NCI-H2196 (cell line): ENCODE data around the gene ELF2.
"Not testable (repeated sequence)": the region's sequence is repeated elsewhere in the genome, so short reads cannot be mapped to it uniquely, and the experiment has no call there.

Source experiments
- DNase-seq: peaks from one replicate; lab custom pipeline; 2025; ENCODE audit not compliant: unreplicated experiment; lab: John Stamatoyannopoulos, UW

The ELF2 gene

GRCh38 chr4:139188648-139189416, 11.8 kb upstream of the ELF2 start:
- DNase-seq, result no peak

GRCh38 chr4:139184129-139184528, 7.1 kb upstream of the ELF2 start:
- DNase-seq, result no peak

- peak; percentile 80 for DNase-seq
Observed at GRCh38 chr4:139177869-139178619, 1.0 kb upstream of the ELF2 start.

- DNase-seq, result peak; percentile 56
Observed at GRCh38 chr4:139176302-139177048, 543 bp downstream of the ELF2 start.

GRCh38 chr4:139175646-139176301, 1.2 kb downstream of the ELF2 start:
- no peak for DNase-seq

GRCh38 chr4:139171876-139172691, 4.9 kb downstream of the ELF2 start:
- no peak for DNase-seq

- no peak for DNase-seq
Observed at GRCh38 chr4:139170932-139171331, 6.1 kb downstream of the ELF2 start.

GRCh38 chr4:139167774-139168444, 9.1 kb downstream of the ELF2 start:
- no peak for DNase-seq

- DNase-seq, result no peak
Observed at GRCh38 chr4:139164731-139165130, 12.3 kb downstream of the ELF2 start.

- DNase-seq, result no peak
Observed at GRCh38 chr4:139163806-139164206, 13.2 kb downstream of the ELF2 start.

- DNase-seq, result not testable (repeated sequence)
Observed at GRCh38 chr4:139157977-139158376, 19.0 kb downstream of the ELF2 start.

- no peak for DNase-seq
Observed at GRCh38 chr4:139154952-139155557, 22.0 kb downstream of the ELF2 start.

- DNase-seq, result no peak
Observed at GRCh38 chr4:139154538-139154937, 22.5 kb downstream of the ELF2 start.

GRCh38 chr4:139154134-139154421, 22.9 kb downstream of the ELF2 start:
- DNase-seq, result no peak

GRCh38 chr4:139153411-139154133, 23.4 kb downstream of the ELF2 start:
- no peak for DNase-seq

GRCh38 chr4:139152249-139152648, 24.8 kb downstream of the ELF2 start:
- DNase-seq, result no peak

- DNase-seq, result no peak
Observed at GRCh38 chr4:139146926-139147629, 29.9 kb downstream of the ELF2 start.

GRCh38 chr4:139145552-139145932, 31.5 kb downstream of the ELF2 start:
- no peak for DNase-seq
